Breast epithelium (tissue), 3 donors: ENCODE measurements around the gene SP140.

Source experiments
- CTCF ChIP-seq, 3 donors: fragments of 450-650 bp; IDR thresholded peaks; one replicate each; pipeline ENCODE4 v1.5.1; 2016 to 2017; ENCODE audit warnings: antibody characterized with exemption in 3 of 3, mild to moderate bottlenecking in 3 of 3, moderate library complexity in 3 of 3
- POLR2A ChIP-seq: fragments of 450-650 bp; IDR thresholded peaks from one replicate; pipeline ENCODE4 v1.6.1; 2016; ENCODE audit warnings: antibody characterized with exemption, mild to moderate bottlenecking, moderate library complexity
- POLR2AphosphoS5 ChIP-seq, 3 donors: sonication (generic); formaldehyde crosslinking; IDR thresholded peaks; one replicate each; pipeline ENCODE4 v1.6.1; 2017; ENCODE audit warnings: antibody characterized with exemption in 3 of 3

- no peak for TF ChIP-seq CTCF (IDR thresholded peaks at IDR 0.05)
- TF ChIP-seq POLR2A, result no peak
- no peak for TF ChIP-seq POLR2AphosphoS5 (IDR thresholded peaks at IDR 0.05)
These were observed 45.6 kb upstream of the SP140 start for GRCh38 chr2:230179907-230180306.
